Heart right ventricle (tissue), 16 donors: ENCODE results near the gene SMPDL3A. TPM values are rescaled to one million over a fixed set of nuclear protein-coding genes. Genes with fewer than 3 reads are reported as not detected.
"Not testable (repeated sequence)": the region's sequence is repeated elsewhere in the genome, so short reads cannot be mapped to it uniquely, and the experiment has no call there.

Source experiments
- ATAC-seq, 8 donors: fragments of 200-7000 bp; cut with Tn5 transposase; one replicate each; pipeline ENCODE4 v1.9.1; 2020; ENCODE audit warnings: mild to moderate bottlenecking in 8 of 8, moderate library complexity in 8 of 8, moderate number of reproducible peaks in 1 of 8
- DNase-seq, 2 donors: peaks; one replicate each; pipeline ENCODE4 v3.0.0-alpha.2; 2020
- H3K27ac ChIP-seq, 10 donors: fragments of 200-600 bp; sonication (generic) in 2 of 10; one replicate each; pipeline versions ENCODE4 v1.5.0 to v1.8.0; 2020 to 2022; ENCODE audit warnings: mild to moderate bottlenecking in 3 of 10
- H3K27me3 ChIP-seq, 7 donors: fragments of 200-600 bp; one replicate each; pipeline ENCODE4 v1.8.0; 2021 to 2022; ENCODE audit warnings: mild to moderate bottlenecking in 2 of 7
- H3K36me3 ChIP-seq, 9 donors: fragments of 200-600 bp; sonication (generic) in 1 of 9; one replicate each; pipeline versions ENCODE4 v1.5.0 to v1.8.0; 2020 to 2022; ENCODE audit warnings: mild to moderate bottlenecking in 2 of 9
- H3K4me1 ChIP-seq, 9 donors: fragments of 200-600 bp; sonication (generic) in 1 of 9; one replicate each; pipeline versions ENCODE4 v1.5.0 to v1.8.0; 2020 to 2022; ENCODE audit warnings: mild to moderate bottlenecking in 4 of 9
- H3K4me3 ChIP-seq, 10 donors: fragments of 200-600 bp; sonication (generic) in 2 of 10; one replicate each; pipeline versions ENCODE4 v1.5.0 to v1.8.0; 2020 to 2022; ENCODE audit warnings: mild to moderate bottlenecking in 7 of 10, moderate library complexity in 2 of 10
- H3K9me3 ChIP-seq, 11 donors: fragments of 200-600 bp in 10 of 11; sonication (generic) in 2 of 11; one replicate each; pipeline versions ENCODE4 v1.5.0 to v1.8.0; 2013 to 2022; ENCODE audit warnings: mild to moderate bottlenecking in 2 of 11, control low read depth in 1 of 11, moderate library complexity in 1 of 11
- WGBS, 2 donors: extraction: QIAGEN DNeasy Blood & Tissue Kit; methylation state at CpG; one replicate each; pipeline ENCODE4 v1.1.7; 2013; ENCODE audit warnings: inconsistent platforms in 1 of 2; 5-methylcytosine and 5-hydroxymethylcytosine counted together
- intact Hi-C, 10 donors: fragments of 100-400 bp; cut with DNase I; formaldehyde crosslinking; loops; one replicate each; pipeline versions ENCODE4 v1.11.1 to v1.14.2; 2022
- polyA plus RNA-seq, 2 donors: library from polyadenylated mRNA; stranded (reverse); fragments of 200-250 nt; gene quantifications; one replicate each; pipeline ENCODE4 v1.2.3, GENCODE V29; 2013
- total RNA-seq, 10 donors: library from RNA; stranded (reverse); fragmentation: NEBNext Ultra II Directional in 3 of 10; extraction: Animal tissue kit (Norgen Biotek cat#: 25700) in 3 of 10; gene quantifications; one replicate each; pipeline versions ENCODE4 v1.2.1 to v1.2.4, GENCODE V29; 2021 to 2023
- TF ChIP-seq, protein P1 (sequence below), 9 donors: fragments of 200-600 bp; sonication (generic) in 2 of 9; IDR thresholded peaks; one replicate each; pipeline versions ENCODE4 v1.5.0 to v1.8.0; 2021 to 2022; ENCODE audit warnings: antibody characterized with exemption in 9 of 9, mild to moderate bottlenecking in 5 of 9, moderate library complexity in 1 of 9
- donor health status: Arrhythmogenic right ventricular cardiomyopathy.
- donor health status: ischemic (EF 13 %, LVEDD 7.1; RV severe dilation, severe dysfunction).
- donor health status: healthy with polysubstance abuse.
- donor health status: DM: no; HTN: yes; CAD: no.
- donor health status: DM: no; HTN: no; CAD: no.
- donor health status: ischemic (EF 25% LVEDD 6.9; RV normal size, moderate dysfunction).
- donor health status: ischemic (EF 25% LVEDD 5.7; RV mildly dilated, moderate dysfunction).
- donor health status: healthy.
- donor health status: DM: yes; HTN: yes; CAD: no.
- donor health status: Ischemic cardiomyopathy.
- donor health status: ischemic (EF 35%, LVEDD 5.7; RV mildly dilated, moderate dysfunction).
- donor health status: nonischemic (EF 11% LVEDD 7.7; RV severe dilation, severe dysfunction).
- donor health status: DM: yes; HTN: yes; CAD: no.
- donor health status: PGD.
- donor health status: ischemic (EF 29% LVEDD 5.4; RV normal size, mild dysfunction).
- donor health status: nonischemic (EF 23%, LVEDD 6.1; RV moderate dilation, normal function).

Gene SMPDL3A
- total and polyA plus RNA-seq, 12 donors, result 2.5 to 6.7 (median 3.9) TPM

DNA sequence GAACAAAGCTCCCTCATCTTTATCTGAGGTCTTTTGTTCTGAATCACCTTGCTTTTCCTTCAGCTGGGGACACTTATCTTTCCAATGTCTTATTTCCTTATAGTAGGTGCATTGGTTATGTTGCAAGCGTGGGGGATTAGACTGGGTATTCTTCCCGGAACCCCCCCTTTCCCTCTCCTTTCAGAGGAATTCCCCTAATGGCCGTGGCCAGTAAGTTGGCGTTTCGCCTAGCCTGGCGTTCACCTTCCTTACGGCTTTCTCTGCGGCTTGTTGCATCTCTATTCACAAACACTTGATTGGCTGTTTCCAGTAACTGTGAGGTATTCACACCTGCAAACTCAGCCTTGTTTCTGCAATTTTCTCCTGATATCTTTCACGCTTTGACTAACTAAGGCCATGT lies 42.4 kb upstream of the SMPDL3A start:
- Histone ChIP-seq H3K27me3 (peaks cover 0 to 11% (median 4%) of the 10 kb centered on the region in 7 donors), H3K4me3 (no peak overlapping the region), H3K27ac (no peak overlapping the region), H3K9me3 (no peaks in the 10 kb centered on the region), H3K36me3 (no peaks in the 10 kb centered on the region), H3K4me1 (peaks cover 0 to 7% (median 0%) of the 10 kb centered on the region in 9 donors)
- intact Hi-C loops, result loop anchor here in 2 of 10 donors (5.0 kb wide), 1 partner anchor 91 kb away; no protein-coding TSS in a partner anchor
- WGBS, 2 donors, result 85 to 90% methylated on average over 9 of the region's 9 CpGs
- TF ChIP-seq, protein P1, sequence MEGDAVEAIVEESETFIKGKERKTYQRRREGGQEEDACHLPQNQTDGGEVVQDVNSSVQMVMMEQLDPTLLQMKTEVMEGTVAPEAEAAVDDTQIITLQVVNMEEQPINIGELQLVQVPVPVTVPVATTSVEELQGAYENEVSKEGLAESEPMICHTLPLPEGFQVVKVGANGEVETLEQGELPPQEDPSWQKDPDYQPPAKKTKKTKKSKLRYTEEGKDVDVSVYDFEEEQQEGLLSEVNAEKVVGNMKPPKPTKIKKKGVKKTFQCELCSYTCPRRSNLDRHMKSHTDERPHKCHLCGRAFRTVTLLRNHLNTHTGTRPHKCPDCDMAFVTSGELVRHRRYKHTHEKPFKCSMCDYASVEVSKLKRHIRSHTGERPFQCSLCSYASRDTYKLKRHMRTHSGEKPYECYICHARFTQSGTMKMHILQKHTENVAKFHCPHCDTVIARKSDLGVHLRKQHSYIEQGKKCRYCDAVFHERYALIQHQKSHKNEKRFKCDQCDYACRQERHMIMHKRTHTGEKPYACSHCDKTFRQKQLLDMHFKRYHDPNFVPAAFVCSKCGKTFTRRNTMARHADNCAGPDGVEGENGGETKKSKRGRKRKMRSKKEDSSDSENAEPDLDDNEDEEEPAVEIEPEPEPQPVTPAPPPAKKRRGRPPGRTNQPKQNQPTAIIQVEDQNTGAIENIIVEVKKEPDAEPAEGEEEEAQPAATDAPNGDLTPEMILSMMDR (IDR thresholded peaks at IDR 0.05), result no peak
- ATAC-seq, result no peak
- no peak for DNase-seq

- DNase-seq (no peak), ATAC-seq (no peak)
- no peaks in the 10 kb centered on the region for H3K36me3 ChIP-seq
- peaks cover 0 to 7% (median 0%) of the 10 kb centered on the region in 9 donors for H3K4me1 ChIP-seq
- no peak overlapping the region for H3K27ac ChIP-seq
- intact Hi-C loops, result loop anchor here in 2 of 10 donors (5.0 kb wide), 1 partner anchor 90 kb away; no protein-coding TSS in a partner anchor
- H3K9me3 ChIP-seq, result no peaks in the 10 kb centered on the region
- WGBS, 2 donors, result 86 to 90% methylated on average over 10 of the region's 10 CpGs
- peaks cover 0 to 10% (median 4%) of the 10 kb centered on the region in 7 donors for H3K27me3 ChIP-seq
- no peak overlapping the region for H3K4me3 ChIP-seq
- TF ChIP-seq, protein P1 (IDR thresholded peaks at IDR 0.05), result no peak
Measured at GRCh38 chr6:122747573-122747972, 41.5 kb upstream of the SMPDL3A start.

- not testable (repeated sequence) for DNase-seq, H3K27ac ChIP-seq, H3K9me3 ChIP-seq, H3K4me3 ChIP-seq, H3K27me3 ChIP-seq, H3K36me3 ChIP-seq, ATAC-seq
- intact Hi-C loops, result loop anchor here in 2 of 10 donors (5.0 kb wide), 1 partner anchor 88 kb away; no protein-coding TSS in a partner anchor
- peaks cover 0 to 15% (median 0%) of the 10 kb centered on the region in 9 donors for H3K4me1 ChIP-seq
- WGBS, 2 donors, result 66 to 75% methylated on average over 5 of the region's 5 CpGs
Measured at GRCh38 chr6:122748945-122749344, 40.1 kb upstream of the SMPDL3A start.

DNA sequence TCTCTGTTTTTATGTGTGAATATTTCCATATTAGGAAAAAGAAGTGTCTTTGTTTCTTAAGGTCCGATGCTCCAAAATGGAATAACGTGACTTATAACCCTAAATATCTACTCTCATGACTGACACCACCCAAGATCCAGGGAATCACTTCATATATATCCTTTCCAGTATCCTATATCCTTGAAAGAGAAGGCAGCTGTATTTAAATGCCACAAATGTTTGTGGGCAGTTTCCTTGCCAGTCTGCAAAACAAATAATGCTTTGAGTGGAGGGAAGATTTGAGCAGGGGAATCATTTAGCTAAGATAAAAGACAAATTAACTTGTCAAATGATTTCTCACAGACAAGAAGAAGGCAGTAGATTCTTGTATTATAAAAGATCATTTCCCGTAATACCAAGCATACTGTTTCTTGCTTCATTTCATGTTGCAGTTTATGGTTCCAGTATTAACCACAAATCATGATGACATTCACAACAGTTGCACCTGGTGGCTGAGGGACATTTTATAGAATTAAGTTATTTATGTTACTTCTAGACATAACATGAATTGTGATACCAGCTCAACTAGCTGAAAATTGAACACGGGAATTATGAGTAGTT lies 39.5 kb upstream of the SMPDL3A start:
- 85 to 90% methylated on average over 4 of the region's 4 CpGs for WGBS, 2 donors
- ATAC-seq, result no peak
- intact Hi-C loops, result loop anchor here in 2 of 10 donors (5.0 kb wide), 1 partner anchor 88 kb away; no protein-coding TSS in a partner anchor

More for the DNA sequence above, 39.5 kb upstream of the SMPDL3A start:
- TF ChIP-seq, protein P1 (IDR thresholded peaks at IDR 0.05), result no peak
- no peak overlapping the region for H3K27ac ChIP-seq
- H3K27me3 ChIP-seq, result peaks cover 0 to 4% (median 0%) of the 10 kb centered on the region in 7 donors
- no peaks in the 10 kb centered on the region for H3K36me3 ChIP-seq
- no peak overlapping the region for H3K4me3 ChIP-seq
- H3K4me1 ChIP-seq, result peaks cover 0 to 20% (median 0%) of the 10 kb centered on the region in 9 donors
- H3K9me3 ChIP-seq, result no peaks in the 10 kb centered on the region
- DNase-seq, result no peak
